Omental fat pad (tissue), 4 donors: ENCODE measurements around the gene CAMK1D. TPM values are rescaled to one million over a fixed set of nuclear protein-coding genes. Genes with fewer than 3 reads are reported as not detected.
"Not testable (repeated sequence)": the region's sequence is repeated elsewhere in the genome, so short reads cannot be mapped to it uniquely, and the experiment has no call there.

ENCODE experiments used
- ATAC-seq: fragments of 150-250 bp; one replicate; pipeline ENCODE4 v1.9.1; 2016; ENCODE audit warnings: mild to moderate bottlenecking, moderate library complexity; ENCODE audit not compliant: low FRiP score
- DNase-seq: peaks from one replicate; pipeline ENCODE4 v3.0.0-alpha.2; 2019; ENCODE audit warnings: low spot score
- total RNA-seq, 4 donors: library from RNA; depleted of rRNA; stranded (reverse); fragments of >200 nt; gene quantifications; one replicate each; pipeline ENCODE4 v1.1.0, GENCODE V29; 2016
- TF ChIP-seq, protein P1 (sequence below), 3 donors: fragments of 450-650 bp; IDR thresholded peaks; one replicate each; pipeline ENCODE4 v1.5.1; 2016 to 2017; ENCODE audit warnings: antibody characterized with exemption in 3 of 3, mild to moderate bottlenecking in 3 of 3, moderate library complexity in 2 of 3

Gene CAMK1D
- 10 to 100 TPM in 1 of 4 donors, 1 to 10 TPM in 3; 6.0 to 15.8 (median 8.8) TPM for total RNA-seq

DNA sequence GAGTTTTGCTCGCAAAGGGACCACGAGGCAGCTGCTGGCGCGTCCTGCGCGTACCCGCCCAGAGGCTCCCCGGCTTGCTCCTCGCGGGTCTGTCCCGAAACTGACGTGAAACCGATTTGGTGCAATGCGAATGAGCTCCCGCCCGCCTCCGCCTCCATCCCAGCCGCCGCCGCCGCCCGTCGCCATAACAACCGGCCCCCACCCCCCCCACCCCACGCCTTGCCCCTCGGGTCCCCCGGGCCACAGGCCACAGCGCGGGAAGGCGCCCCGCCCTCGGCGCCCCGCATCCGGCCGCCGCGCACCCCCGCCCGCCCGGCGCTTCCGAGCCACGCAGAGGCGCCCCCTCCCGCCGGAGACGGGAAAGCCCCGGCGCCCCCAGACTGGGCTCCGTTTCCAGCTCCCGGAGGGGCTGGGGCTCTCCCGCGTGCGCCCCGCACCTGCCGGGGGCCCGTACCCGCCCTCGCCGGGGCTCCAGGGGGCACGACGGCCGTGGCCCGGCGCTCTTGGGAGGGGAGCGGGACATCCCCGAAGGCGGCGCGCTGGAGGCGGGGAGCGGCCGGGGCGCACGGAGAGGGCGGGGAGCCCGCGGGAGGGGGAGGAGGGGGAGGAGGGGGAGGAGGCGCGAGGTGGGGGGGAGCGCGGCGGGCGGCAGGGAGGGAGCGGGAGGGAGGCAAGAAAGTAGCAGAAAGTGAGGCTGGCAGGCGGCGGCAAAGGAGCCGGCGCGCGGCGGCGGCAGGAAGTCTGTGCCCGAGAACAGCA, at the start of gene CAMK1D:
Gene CAMK1D, plus strand, starts transcription at position 678 of the 759 bp plus-strand sequence.
- peak; percentile 72 for ATAC-seq
- TF ChIP-seq, protein P1, sequence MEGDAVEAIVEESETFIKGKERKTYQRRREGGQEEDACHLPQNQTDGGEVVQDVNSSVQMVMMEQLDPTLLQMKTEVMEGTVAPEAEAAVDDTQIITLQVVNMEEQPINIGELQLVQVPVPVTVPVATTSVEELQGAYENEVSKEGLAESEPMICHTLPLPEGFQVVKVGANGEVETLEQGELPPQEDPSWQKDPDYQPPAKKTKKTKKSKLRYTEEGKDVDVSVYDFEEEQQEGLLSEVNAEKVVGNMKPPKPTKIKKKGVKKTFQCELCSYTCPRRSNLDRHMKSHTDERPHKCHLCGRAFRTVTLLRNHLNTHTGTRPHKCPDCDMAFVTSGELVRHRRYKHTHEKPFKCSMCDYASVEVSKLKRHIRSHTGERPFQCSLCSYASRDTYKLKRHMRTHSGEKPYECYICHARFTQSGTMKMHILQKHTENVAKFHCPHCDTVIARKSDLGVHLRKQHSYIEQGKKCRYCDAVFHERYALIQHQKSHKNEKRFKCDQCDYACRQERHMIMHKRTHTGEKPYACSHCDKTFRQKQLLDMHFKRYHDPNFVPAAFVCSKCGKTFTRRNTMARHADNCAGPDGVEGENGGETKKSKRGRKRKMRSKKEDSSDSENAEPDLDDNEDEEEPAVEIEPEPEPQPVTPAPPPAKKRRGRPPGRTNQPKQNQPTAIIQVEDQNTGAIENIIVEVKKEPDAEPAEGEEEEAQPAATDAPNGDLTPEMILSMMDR (IDR thresholded peaks at IDR 0.05) = no peak
- DNase-seq = no peak

DNA sequence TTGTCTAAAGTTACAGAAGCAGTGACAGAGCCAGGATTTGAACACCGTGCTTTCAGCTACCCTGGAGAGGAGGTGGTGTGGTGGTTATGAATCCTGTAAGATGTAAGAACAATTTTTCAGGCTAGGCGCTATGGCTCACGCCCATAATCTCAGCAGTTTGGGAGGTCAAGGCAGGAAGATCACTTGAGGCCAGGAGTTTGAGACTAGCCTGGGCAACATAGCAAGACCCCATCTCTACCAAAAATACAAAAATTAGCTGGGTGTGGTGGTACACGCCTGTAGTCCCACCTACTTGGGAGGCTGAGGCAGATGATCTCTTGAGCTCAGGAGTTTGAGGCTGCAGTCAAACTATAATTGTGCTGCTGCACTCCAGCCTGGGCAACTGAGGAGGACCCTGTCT, 48.3 kb upstream of the CAMK1D start:
- not testable (repeated sequence) for DNase-seq, ATAC-seq

DNA sequence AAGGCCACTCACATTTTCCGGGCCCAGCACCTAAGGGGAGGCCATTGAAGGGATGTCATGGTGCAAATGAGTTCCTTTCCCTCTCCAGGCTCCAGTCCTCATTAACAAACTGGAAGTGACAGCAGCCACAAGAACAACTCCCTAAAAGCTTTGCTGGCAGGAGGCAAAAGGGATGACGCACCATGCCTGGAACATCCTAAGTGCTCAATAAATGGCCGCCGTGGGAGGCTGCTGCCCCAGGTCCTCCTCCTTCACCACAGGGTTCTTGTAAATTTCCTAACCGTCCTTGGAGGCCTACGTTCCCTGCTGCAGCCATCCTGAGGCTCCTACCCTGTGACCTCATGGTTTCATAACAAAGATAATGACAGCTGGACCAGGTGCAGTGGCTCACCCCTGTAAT, 41.3 kb upstream of the CAMK1D start:
- TF ChIP-seq, protein P1 (IDR thresholded peaks at IDR 0.05) = no peak
- DNase-seq (no peak), ATAC-seq (no peak)

DNA sequence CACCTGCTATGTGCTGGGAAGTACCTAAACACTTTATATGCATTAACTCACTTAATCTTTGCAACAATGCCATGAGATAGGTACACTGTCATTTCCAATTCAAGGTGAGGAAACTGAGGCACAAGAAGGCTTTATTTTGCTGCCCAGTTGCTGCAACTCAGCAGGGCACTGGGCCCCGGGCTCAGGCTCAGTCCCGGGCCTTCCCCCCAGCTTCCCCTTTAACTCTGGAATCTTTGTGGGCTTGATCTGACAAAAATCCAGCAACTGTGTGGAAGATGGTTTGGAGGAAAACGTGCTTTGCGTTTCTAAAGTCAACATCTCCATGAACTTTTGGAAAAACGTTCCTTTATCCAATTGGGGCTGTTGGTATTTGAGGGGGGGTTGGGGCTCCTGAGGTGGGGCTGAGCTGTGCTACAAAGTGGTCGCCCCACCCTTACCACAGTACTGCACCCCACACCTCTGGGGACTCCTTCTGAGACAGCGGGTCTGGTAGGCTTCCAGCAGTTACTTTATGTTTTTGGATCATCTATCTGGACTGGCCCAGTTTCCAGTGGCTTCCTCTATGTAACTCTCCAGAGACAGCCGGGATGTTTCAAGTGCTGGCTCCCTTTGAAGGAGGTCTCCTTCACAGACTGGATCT, 40.5 kb upstream of the CAMK1D start:
- ATAC-seq = no peak

DNA sequence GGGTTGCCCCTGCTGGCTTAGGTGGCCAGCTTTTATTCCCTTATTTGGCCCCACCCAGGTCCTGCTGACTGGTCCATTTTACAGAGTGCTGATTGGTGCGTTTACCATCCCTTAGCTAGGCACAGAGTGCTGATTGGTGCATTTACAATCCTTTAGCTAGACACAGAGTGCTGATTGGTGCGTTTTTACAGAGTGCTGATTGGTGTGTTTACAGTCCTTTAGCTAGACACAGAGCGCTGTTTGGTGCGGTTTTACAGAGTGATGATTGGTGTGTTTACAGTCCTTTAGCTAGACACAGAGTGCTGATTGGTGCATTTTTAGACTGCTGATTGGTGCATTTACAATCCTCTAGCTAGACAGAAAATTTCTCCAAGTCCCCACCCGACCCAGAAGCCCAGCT, 39.6 kb upstream of the CAMK1D start:
- DNase-seq, ATAC-seq: not testable (repeated sequence)

More for the DNA sequence above, 40.5 kb upstream of the CAMK1D start:
- DNase-seq = no peak
- TF ChIP-seq, protein P1 (IDR thresholded peaks at IDR 0.05) = no peak

DNA sequence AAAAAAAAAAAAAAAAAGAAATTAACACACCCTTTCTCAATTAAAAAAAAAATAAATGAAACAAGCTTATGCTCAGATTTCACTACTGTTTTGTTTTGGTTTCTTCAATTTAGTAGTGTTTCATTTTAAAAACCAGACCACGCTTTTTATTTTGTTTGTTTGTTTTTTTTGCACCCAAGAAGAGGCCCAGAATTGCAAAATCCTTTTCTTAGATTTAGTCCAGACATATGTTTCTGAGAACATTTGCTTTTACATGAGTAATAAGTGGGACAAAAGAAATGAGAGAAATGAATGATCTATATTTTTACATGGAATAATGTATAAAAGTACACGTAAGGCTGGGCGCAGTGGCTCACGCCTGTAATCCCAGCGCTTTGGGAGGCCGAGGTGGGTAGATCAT, 34.5 kb upstream of the CAMK1D start:
- DNase-seq (no peak), ATAC-seq (no peak)
- TF ChIP-seq, protein P1 (IDR thresholded peaks at IDR 0.05) = no peak

DNA sequence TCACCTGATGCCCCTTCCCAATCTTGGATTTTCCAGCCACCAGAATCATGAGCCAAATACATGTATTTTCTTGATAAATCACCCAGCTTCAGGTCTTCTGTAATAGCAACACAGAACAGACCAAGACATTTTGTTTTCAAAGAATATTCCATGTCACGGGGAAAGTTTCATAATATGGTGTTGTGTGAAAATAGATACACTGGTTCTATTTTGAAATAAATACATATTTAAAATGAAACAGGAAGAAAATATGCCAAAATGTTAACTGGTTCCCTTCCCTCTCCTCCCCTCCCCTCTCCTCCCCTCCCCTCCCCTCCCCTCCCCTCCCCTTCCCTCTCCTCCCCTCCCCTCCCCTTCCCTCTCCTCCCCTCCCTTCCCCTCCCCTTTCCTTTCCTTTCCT, 30.3 kb upstream of the CAMK1D start:
- no peak for DNase-seq
- no peak for ATAC-seq
- TF ChIP-seq, protein P1 (IDR thresholded peaks at IDR 0.05) = no peak

DNA sequence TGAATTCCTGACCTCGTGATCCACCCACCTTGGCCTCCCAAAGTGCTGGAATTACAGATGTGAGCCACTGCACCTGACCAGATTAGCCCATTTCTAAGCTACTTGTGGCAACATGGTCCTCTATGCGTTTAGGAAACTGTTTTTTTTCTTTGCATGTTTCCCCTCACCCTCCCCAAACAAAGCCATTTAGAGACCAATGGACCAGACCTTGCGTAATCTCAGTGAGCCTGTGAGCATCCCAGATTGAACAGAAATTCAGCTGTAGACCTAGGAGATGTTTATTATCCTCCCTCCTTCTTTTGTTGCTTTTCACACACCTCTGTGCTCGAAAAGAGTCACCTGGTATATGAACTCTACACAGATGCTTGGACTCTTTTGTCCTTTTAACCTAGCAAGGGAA, 28.5 kb upstream of the CAMK1D start:
- no peak for DNase-seq
- TF ChIP-seq, protein P1 (IDR thresholded peaks at IDR 0.05) = no peak
- ATAC-seq = no peak
